Caki2 (cell line): ENCODE data around the gene HS6ST1. TPM values are rescaled to one million over a fixed set of nuclear protein-coding genes. Genes with fewer than 3 reads are reported as not detected.

Experiments used
- DNase-seq: peaks from one replicate; pipeline ENCODE4 v3.0.0-alpha.2; 2015; ENCODE audit warnings: low read depth
- in situ Hi-C: cut with HindIII; loops from 2 replicates; pipeline ENCODE4 v1.10.0; 2016; ENCODE audit warnings: low sequenced_read_pairs, low pct_unique_long_range_greater_than_20kb, mixed read lengths
- total RNA-seq: library from RNA; depleted of rRNA; stranded (reverse); fragments of >200 nt; shearing (Covaris generic); gene quantifications from 2 replicates; pipeline ENCODE4 v1.2.3, GENCODE V29; 2014; ENCODE audit warnings: low replicate concordance

The HS6ST1 gene
- total RNA-seq, 1 experiment from 2014 or later: 23.8 TPM

- DNase-seq: no peak
- in situ Hi-C loops: no loop called here
Measured at GRCh38 chr2:128314348-128315121, 4.1 kb downstream of the HS6ST1 start.

DNA sequence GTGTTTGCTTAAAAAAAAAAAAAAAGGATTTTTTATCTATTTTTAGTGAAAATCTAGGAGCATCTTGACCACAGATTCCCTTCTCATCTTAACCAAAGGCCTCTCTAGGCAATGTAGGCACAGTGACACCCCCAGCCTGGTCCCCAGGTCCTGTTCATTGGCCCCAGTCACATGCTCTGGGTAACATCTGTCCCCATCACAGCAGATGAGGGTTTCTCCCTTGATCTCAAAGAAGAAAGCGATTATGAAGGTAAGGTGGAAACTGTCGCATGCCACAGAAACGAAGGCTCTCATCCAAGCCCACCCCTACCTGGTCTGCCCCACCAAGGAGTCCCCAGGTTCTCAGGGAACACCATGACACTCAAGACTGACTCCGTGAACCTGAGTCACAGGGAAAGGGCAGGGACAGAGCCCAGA lies 4.7 kb downstream of the HS6ST1 start:
- no peak for DNase-seq
- in situ Hi-C loops: no loop called here

- in situ Hi-C loops: no loop called here
- DNase-seq: no peak
Measured at GRCh38 chr2:128313091-128313836, 5.4 kb downstream of the HS6ST1 start.

- in situ Hi-C loops: no loop called here
- no peak for DNase-seq
Measured at GRCh38 chr2:128312411-128312810, 6.3 kb downstream of the HS6ST1 start.

- DNase-seq: no peak
- in situ Hi-C loops: no loop called here
Measured at GRCh38 chr2:128311755-128312341, 6.8 kb downstream of the HS6ST1 start.

- in situ Hi-C loops: no loop called here
- DNase-seq: no peak
Measured at GRCh38 chr2:128311216-128311754, 7.4 kb downstream of the HS6ST1 start.

DNA sequence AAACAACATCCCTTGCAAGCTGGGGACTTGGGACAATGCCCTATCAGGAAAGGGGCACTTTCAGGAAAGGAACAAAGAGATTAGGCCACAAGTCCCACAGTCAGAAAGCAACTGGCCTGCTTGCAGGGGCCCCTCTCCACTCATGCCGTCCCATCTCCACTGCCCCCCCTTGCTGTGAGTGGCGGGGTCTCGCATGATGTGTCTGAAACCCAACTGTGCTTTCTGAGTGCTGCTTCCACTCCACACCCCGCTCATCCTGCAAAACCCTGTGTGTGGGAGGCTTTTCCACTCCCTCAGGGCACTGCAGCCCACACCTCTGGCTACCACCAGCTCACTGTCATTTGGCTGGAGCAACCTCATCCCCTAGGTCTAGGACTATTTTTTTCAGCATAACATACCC lies 7.9 kb downstream of the HS6ST1 start:
- in situ Hi-C loops: no loop called here
- no peak for DNase-seq

- no peak for DNase-seq
- in situ Hi-C loops: no loop called here
Measured at GRCh38 chr2:128310094-128310716, 8.5 kb downstream of the HS6ST1 start.

GRCh38 chr2:128309280-128310093 lies 9.2 kb downstream of the HS6ST1 start:
- in situ Hi-C loops: no loop called here
- peak; percentile 30 for DNase-seq

GRCh38 chr2:128308889-128309279 lies 9.8 kb downstream of the HS6ST1 start:
- in situ Hi-C loops: no loop called here
- DNase-seq: no peak

- DNase-seq: no peak
- in situ Hi-C loops: no loop called here
Measured at GRCh38 chr2:128308284-128308731, 10.4 kb downstream of the HS6ST1 start.

GRCh38 chr2:128307595-128307994 lies 11.1 kb downstream of the HS6ST1 start:
- no peak for DNase-seq
- in situ Hi-C loops: no loop called here

DNA sequence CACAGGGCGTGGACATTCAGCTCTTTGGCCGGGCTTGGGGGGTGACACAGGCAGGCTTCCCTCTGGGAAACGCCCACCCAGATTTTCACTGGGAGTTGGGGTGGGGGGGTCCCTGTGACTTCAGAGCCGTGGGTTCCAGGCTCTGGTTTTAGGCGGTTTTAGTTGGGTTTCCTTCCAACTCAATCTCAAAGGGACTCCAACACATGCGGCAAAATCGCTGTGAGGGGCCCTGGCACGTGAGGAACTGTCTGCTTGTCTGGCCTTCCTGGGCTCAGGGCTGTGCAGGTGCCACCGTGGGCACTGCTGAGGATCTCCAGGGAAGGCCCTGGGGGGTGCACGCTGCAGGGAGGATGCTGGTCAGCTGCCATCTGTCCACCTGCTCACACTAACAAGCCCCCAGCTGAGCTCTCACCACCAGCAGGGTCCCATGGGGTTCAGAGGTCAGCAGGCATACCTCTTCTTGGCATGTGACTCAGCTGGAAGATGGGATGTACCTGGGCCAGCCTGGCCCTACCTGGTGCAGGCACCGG lies 11.7 kb downstream of the HS6ST1 start:
- no peak for DNase-seq
- in situ Hi-C loops: no loop called here

DNA sequence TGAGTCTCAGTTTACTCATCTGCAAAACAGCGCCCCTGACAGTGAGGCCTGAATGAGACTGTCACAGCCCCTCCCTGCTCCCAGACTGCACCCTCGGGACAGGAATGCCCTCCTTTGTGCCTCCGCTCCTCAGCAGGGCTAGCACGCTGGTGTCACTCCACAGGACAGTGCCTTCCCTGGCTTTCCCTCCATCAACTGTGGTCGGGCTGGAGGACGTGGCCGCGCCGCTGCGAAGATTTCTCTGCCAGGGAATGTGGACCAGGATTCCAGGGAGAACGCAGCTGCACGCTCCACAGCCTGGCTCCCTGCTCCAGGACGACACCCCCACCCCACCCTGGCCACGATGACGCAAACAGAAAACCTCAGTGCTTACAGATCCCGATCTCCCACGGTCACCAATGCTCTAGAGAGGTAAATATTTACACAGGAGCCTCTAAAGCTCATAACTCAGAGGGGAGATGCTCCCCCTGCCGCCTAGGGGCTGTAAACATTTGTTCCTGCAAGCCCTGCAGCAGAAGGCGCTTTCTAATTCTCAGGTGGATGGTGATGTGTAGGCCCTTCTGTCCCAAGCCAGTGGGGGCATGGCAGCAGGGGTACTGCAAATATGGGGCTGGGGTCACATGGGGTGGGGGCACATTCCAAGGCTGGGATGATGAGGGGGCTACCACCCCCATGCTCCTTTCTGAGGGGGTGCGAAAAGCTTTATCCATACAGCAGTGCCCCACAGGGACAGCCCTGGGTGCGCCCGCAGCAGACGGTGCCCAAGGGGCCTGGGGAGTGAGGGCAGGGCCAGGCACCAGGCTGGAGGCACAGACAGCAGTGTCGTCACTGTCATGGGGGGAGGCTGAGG lies 12.4 kb downstream of the HS6ST1 start:
- DNase-seq: peak; percentile 19
- in situ Hi-C loops: no loop called here

- in situ Hi-C loops: no loop called here
- DNase-seq: no peak
Measured at GRCh38 chr2:128305555-128306080, 13.1 kb downstream of the HS6ST1 start.

DNA sequence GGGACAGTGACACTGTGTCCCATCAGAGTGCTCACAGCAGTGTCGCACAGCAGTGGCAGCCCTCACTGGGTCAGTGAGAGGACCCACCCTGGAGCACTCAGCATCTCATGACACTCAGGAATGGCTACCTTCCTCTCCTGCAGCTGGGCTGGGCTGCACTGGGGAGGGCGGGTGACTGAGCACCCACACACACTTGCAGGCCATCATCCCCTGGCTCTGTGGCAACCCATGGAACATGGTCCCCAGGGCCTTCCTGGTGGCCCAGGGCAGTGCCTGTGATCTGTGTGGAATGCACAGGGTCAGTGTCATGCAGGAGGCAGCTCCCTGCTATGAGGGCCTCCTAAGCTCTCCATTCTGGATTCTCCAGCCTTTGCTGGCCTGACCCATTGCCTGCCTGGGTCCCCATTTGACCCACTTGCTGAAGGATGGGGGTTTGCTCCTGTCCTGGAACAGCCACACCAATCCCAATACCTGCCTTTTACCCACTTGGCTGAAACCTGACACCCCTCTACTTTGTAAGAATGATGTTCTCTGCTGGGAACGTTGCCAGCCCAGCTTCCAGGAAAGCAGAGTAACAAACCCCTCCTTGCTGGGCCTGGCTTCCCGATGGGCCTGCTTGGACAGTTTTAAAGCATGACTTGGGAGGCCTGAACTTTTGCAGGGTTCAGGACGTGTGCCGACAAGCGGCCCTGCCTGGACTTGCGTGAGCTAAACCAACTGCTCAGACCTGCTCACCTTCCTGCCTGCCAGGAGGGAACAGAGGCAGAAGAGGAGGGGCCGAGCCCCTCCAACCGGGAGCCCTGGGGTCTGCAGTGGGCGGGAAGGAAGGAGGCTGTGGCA lies 13.7 kb downstream of the HS6ST1 start:
- in situ Hi-C loops: no loop called here
- DNase-seq: peak; percentile 72
